GM23248 (cell line): ENCODE measurements around the gene PPP1R2B. TPM values are rescaled to one million over a fixed set of nuclear protein-coding genes. Genes with fewer than 3 reads are reported as not detected.

Experiments used
- DNase-seq: peaks from one replicate; pipeline ENCODE4 v3.0.0-alpha.2; 2015
- H2AFZ ChIP-seq: fragments of 200-600 bp; sonication (generic); 2 replicates; pipeline ENCODE4 v1.6.1; 2016; ENCODE audit warnings: antibody characterized with exemption
- H3F3A ChIP-seq: fragments of 200-600 bp; sonication (generic); 2 replicates; pipeline ENCODE4 v1.6.1; 2016; ENCODE audit warnings: mild to moderate bottlenecking, antibody characterized with exemption, mixed run types; ENCODE audit not compliant: insufficient read depth
- H3K27ac ChIP-seq: fragments of 200-600 bp; sonication (generic); 2 replicates; pipeline ENCODE4 v1.5.1; 2016; ENCODE audit warnings: mild to moderate bottlenecking
- H3K27me3 ChIP-seq: fragments of 200-600 bp; sonication (generic); replicated peaks from 2 replicates; pipeline ENCODE4 v1.6.1; 2016; ENCODE audit warnings: mild to moderate bottlenecking; ENCODE audit not compliant: insufficient read depth
- H3K36me3 ChIP-seq: fragments of 200-600 bp; sonication (generic); 2 replicates; pipeline ENCODE4 v1.6.1; 2016; ENCODE audit warnings: low read depth, mild to moderate bottlenecking
- H3K4me1 ChIP-seq: fragments of 200-600 bp; sonication (generic); 2 replicates; pipeline ENCODE4 v1.6.1; 2016; ENCODE audit warnings: mild to moderate bottlenecking; ENCODE audit not compliant: insufficient read depth
- H3K4me2 ChIP-seq: fragments of 200-600 bp; sonication (generic); one replicate; pipeline ENCODE4 v1.6.1; 2016; ENCODE audit warnings: mild to moderate bottlenecking; ENCODE audit not compliant: unreplicated experiment
- H3K4me3 ChIP-seq: fragments of 200-600 bp; sonication (generic); 2 replicates; pipeline ENCODE4 v1.5.1; 2016; ENCODE audit warnings: mild to moderate bottlenecking
- H3K79me2 ChIP-seq: fragments of 200-600 bp; sonication (generic); 2 replicates; pipeline ENCODE4 v1.6.1; 2016; ENCODE audit warnings: mild to moderate bottlenecking; ENCODE audit not compliant: insufficient read depth
- H3K9ac ChIP-seq: fragments of 200-600 bp; sonication (generic); 2 replicates; pipeline ENCODE4 v1.6.1; 2016; ENCODE audit warnings: mild to moderate bottlenecking
- H3K9me2 ChIP-seq: fragments of 200-600 bp; sonication (generic); 2 replicates; pipeline ENCODE4 v1.6.1; 2016; ENCODE audit warnings: mixed run types, mild to moderate bottlenecking, moderate library complexity; ENCODE audit not compliant: insufficient read depth
- H3K9me3 ChIP-seq: fragments of 200-600 bp; sonication (generic); one replicate; pipeline ENCODE4 v1.6.1; 2017; ENCODE audit warnings: low read depth
- H4K20me1 ChIP-seq: fragments of 200-600 bp; sonication (generic); 2 replicates; pipeline ENCODE4 v1.6.0; 2016; ENCODE audit not compliant: insufficient read depth
- EZH2 ChIP-seq: fragments of 200-600 bp; sonication (generic); IDR thresholded peaks from 2 replicates; pipeline ENCODE4 v1.6.1; 2018; ENCODE audit warnings: antibody characterized with exemption, mild to moderate bottlenecking; ENCODE audit not compliant: insufficient read depth, poor library complexity, severe bottlenecking
- EZH2phosphoT487 ChIP-seq: fragments of 200-600 bp; sonication (generic); IDR thresholded peaks from 2 replicates; pipeline ENCODE4 v1.6.1; 2018; ENCODE audit warnings: antibody characterized with exemption, moderate library complexity, mild to moderate bottlenecking, low read depth; ENCODE audit not compliant: insufficient read depth
- WGBS, 2 experiments: methylation state at CpG; one replicate each; pipeline ENCODE4 v1.1.6; 2015 to 2017; ENCODE audit warnings: low lambda C conversion rate in 2 of 2, low coverage in 1 of 2; ENCODE audit errors: missing lambda C conversion rate in 2 of 2; 5-methylcytosine and 5-hydroxymethylcytosine counted together
- in situ Hi-C: fragments of 300-500 bp; cut with MboI; formaldehyde crosslinking; loops from 2 replicates; pipeline ENCODE4 v1.15.0; 2020
- polyA plus RNA-seq: library from polyadenylated mRNA; unstranded; fragments of >200 nt; fragmentation: Nextera tagmentation; extraction: Ambion mirVana; gene quantifications from 2 replicates; pipeline ENCODE4 v1.2.1, GENCODE V29; 2016
- total RNA-seq: library from RNA; depleted of rRNA; stranded (reverse); fragments of >200 nt; shearing (Covaris generic); gene quantifications from 2 replicates; pipeline ENCODE4 v1.2.3, GENCODE V29; 2014

The PPP1R2B gene
- total and polyA plus RNA-seq, 2 experiments from 2014 or later, result 0.11 TPM; not detected in 1

DNA sequence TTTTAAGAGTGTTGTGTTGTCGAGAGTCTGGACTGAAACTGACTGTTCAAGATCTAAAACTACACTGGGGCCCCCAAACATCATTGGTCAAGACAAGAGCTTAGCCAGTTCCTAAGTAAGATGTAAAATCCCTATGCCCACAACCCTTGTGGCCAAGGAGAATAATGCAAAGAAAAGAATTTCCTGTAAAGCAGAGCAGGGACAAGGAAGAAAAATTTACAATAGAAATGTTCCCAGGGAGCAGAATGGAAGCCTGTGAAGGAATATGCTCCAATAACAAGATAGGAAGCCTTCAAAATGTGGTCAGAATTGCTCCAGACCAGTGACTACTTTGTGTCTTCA, 20.4 kb downstream of the PPP1R2B start:
- H3K9me3 ChIP-seq, result no peaks in the 10 kb centered on the region
- H3K27me3 ChIP-seq, result no peaks in the 10 kb centered on the region
- in situ Hi-C loops, result no loop called here
- H3K4me3 ChIP-seq, result no peak overlapping the region
- no peak overlapping the region for H3K4me2 ChIP-seq
- H3K36me3 ChIP-seq, result no peaks in the 10 kb centered on the region
- no peak overlapping the region for H3K27ac ChIP-seq
- no peak for TF ChIP-seq EZH2phosphoT487
- no peak for TF ChIP-seq EZH2
- no peak overlapping the region for H2AFZ ChIP-seq
- H3K9ac ChIP-seq, result no peak overlapping the region
- no peaks in the 10 kb centered on the region for H3K79me2 ChIP-seq
- no peaks in the 10 kb centered on the region for H3K9me2 ChIP-seq
- no peaks in the 10 kb centered on the region for H3K4me1 ChIP-seq
- 27 to 39% methylated on average over 1 of the region's 1 CpG for WGBS, 2 experiments
- H3F3A ChIP-seq, result no peaks in the 10 kb centered on the region
- DNase-seq, result no peak
- no peaks in the 10 kb centered on the region for H4K20me1 ChIP-seq

DNA sequence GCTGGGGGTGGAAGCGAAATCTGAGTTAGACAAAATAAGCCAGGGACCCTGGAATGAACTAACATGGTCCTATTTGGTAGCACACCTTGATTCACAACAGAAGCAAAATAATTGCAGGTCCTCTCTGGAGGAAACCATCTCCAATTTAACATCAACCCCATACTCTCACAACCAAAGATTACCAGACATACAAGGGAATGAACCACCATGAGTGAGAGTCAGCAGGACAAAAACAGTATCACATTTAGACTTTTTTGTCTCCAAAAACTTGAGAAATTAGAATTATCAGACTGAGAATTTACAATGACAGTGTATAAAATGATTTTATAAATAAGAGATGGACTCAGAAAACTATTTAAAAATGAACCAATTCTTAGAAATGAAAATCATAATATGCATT, 21.1 kb downstream of the PPP1R2B start:
- in situ Hi-C loops, result no loop called here
- DNase-seq, result no peak
- no peak for TF ChIP-seq EZH2
- TF ChIP-seq EZH2phosphoT487, result no peak

DNA sequence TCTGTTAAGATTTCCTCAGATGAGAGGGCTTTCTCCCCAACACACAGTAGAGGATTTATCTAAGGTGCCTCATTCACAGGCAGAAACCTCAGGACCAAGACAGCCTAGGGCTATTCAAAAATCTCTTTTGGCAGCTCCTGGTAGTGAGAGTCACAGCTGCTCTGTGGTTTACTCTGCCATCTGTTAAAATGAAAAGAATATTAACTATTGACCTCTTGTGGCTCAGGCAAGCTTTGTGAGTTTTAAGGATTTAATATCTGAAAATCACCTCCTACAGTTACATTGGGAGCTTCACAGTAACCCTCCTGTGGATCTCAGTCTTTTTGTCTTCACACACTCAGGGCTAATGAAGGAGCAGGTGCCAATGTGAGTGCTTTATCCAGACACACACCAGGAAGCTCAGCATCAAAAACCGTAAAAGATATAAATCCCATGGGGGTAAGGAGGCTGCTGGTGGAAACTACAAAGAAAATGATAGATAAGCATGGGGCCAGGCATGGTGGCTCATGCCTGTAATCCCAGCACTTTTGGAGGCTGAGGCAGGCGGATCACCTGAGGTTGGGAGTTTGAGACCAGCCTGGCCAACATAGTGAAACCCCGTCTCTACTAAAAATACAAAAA, 29.7 kb downstream of the PPP1R2B start:
- Histone ChIP-seq H2AFZ (no peak overlapping the region), H3K4me3 (no peak overlapping the region), H3K36me3 (no peaks in the 10 kb centered on the region), H3K4me2 (no peak overlapping the region), H3F3A (no peaks in the 10 kb centered on the region), H3K4me1 (no peaks in the 10 kb centered on the region), H3K9me3 (no peaks in the 10 kb centered on the region), H3K27ac (no peak overlapping the region), H4K20me1 (no peaks in the 10 kb centered on the region), H3K9ac (no peak overlapping the region), H3K9me2 (no peaks in the 10 kb centered on the region), H3K79me2 (no peaks in the 10 kb centered on the region), H3K27me3 (no peaks in the 10 kb centered on the region)
- WGBS, 2 experiments, result 22 to 28% methylated on average over 3 of the region's 3 CpGs
- in situ Hi-C loops, result no loop called here
- TF ChIP-seq EZH2phosphoT487 (no peak), EZH2 (no peak)
- DNase-seq, result no peak

More for the DNA sequence above, 21.1 kb downstream of the PPP1R2B start:
- no peaks in the 10 kb centered on the region for H3K4me1 ChIP-seq
- no peaks in the 10 kb centered on the region for H3K36me3 ChIP-seq
- H3K9me3 ChIP-seq, result no peaks in the 10 kb centered on the region
- H3K27me3 ChIP-seq, result no peaks in the 10 kb centered on the region
- H4K20me1 ChIP-seq, result no peaks in the 10 kb centered on the region
- H3K4me2 ChIP-seq, result no peak overlapping the region
- no peak overlapping the region for H3K4me3 ChIP-seq
- no peaks in the 10 kb centered on the region for H3K9me2 ChIP-seq
- no peaks in the 10 kb centered on the region for H3F3A ChIP-seq
- H3K27ac ChIP-seq, result no peak overlapping the region
- no peak overlapping the region for H2AFZ ChIP-seq
- H3K79me2 ChIP-seq, result no peaks in the 10 kb centered on the region
- 4 to 6% methylated on average over 1 of the region's 1 CpG for WGBS, 2 experiments
- no peak overlapping the region for H3K9ac ChIP-seq

DNA sequence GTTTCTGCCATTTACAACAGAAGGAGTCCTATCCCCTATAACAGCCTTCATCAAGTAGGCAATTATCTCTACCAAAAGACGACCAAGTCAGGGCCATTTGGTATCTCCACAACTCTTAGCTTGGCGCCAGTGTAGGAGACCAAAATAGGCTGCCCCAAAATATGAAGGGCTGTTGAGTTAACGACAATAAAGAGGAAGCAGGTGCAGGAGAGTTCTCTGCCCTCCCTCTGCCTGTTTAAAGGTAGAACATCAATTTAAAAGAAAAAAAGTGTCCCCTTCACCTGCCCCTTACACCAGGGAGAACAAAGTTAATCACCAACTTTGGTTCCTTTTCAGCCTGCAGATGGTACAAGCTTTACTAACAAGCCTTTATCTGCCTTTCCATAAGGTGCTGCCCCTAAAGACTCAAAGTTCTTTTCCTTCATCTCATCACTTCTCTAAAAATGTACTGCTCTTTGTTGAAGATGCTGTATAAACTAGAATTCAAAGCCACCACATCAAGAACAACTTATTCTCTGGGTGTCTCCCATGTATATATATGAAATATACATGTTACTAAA, 33.3 kb downstream of the PPP1R2B start:
- no peak for TF ChIP-seq EZH2phosphoT487
- no peak for TF ChIP-seq EZH2
- WGBS, 2 experiments, result 6 to 7% methylated on average over 3 of the region's 3 CpGs
- Histone ChIP-seq H3K9ac (no peak overlapping the region), H3K4me3 (no peak overlapping the region), H3K9me2 (no peaks in the 10 kb centered on the region), H3F3A (no peaks in the 10 kb centered on the region), H3K9me3 (no peaks in the 10 kb centered on the region), H3K36me3 (no peaks in the 10 kb centered on the region), H2AFZ (no peak overlapping the region), H4K20me1 (no peaks in the 10 kb centered on the region), H3K27ac (no peak overlapping the region), H3K4me2 (no peak overlapping the region), H3K27me3 (no peaks in the 10 kb centered on the region), H3K79me2 (no peaks in the 10 kb centered on the region), H3K4me1 (no peaks in the 10 kb centered on the region)
- in situ Hi-C loops, result no loop called here
- DNase-seq, result no peak

DNA sequence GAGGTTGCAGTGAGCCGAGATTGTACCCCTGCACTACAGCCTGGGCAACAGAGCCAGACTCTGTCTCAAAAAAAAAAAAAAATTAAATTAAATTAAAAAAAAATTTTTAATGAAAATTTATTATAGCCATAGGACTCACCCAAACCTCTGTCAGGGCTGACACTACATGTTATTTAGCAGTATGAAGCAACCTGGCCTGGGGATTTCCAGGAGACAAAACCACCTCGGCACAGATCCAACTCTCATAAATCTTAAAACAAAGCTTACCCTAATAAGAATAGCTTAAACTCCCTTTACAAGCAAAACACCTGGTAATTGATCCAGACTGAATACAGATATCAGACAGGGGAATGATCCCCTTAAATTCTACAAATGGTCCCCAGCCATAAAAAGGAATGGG, 38.4 kb downstream of the PPP1R2B start:
- no peaks in the 10 kb centered on the region for H3K9me2 ChIP-seq
- TF ChIP-seq EZH2phosphoT487, result no peak
- no peak for TF ChIP-seq EZH2
- no peaks in the 10 kb centered on the region for H3F3A ChIP-seq
- H3K79me2 ChIP-seq, result no peaks in the 10 kb centered on the region
- no peaks in the 10 kb centered on the region for H4K20me1 ChIP-seq
- H3K27me3 ChIP-seq, result no peaks in the 10 kb centered on the region
- WGBS, 2 experiments, result 21 to 33% methylated on average over 2 of the region's 2 CpGs
- H3K4me3 ChIP-seq, result no peak overlapping the region
- no peaks in the 10 kb centered on the region for H3K9me3 ChIP-seq
- no peak overlapping the region for H3K27ac ChIP-seq
- no peak overlapping the region for H3K9ac ChIP-seq
- H3K36me3 ChIP-seq, result no peaks in the 10 kb centered on the region
- no peak overlapping the region for H2AFZ ChIP-seq
- H3K4me1 ChIP-seq, result no peaks in the 10 kb centered on the region
- H3K4me2 ChIP-seq, result no peak overlapping the region
- in situ Hi-C loops, result no loop called here
- DNase-seq, result no peak
